ENCODE data around the gene DDX1.

DDX1 gene

GRCh38 chr2:15616850-15617777 lies 25.4 kb downstream of the DDX1 start:
- no peak for TF ChIP-seq CTCF (IDR thresholded peaks at IDR 0.05; ENCODE audit: insufficient read depth, low read depth, low read length, missing control alignments)
- no peak for DNase-seq (ENCODE audit: low read depth)
- H3K4me3 ChIP-seq (ENCODE audit: low read length), result no peak overlapping the region

GRCh38 chr2:15617778-15618448 lies 26.2 kb downstream of the DDX1 start:
- no peak for TF ChIP-seq CTCF (IDR thresholded peaks at IDR 0.05; ENCODE audit: insufficient read depth, low read depth, low read length, missing control alignments)
- no peak overlapping the region for H3K4me3 ChIP-seq (ENCODE audit: low read length)
- DNase-seq (ENCODE audit: low read depth), result no peak

GRCh38 chr2:15618449-15618855 lies 26.8 kb downstream of the DDX1 start:
- H3K4me3 ChIP-seq (ENCODE audit: low read length), result no peak overlapping the region
- TF ChIP-seq CTCF (IDR thresholded peaks at IDR 0.05; ENCODE audit: insufficient read depth, low read depth, low read length, missing control alignments), result no peak
- DNase-seq (ENCODE audit: low read depth), result no peak

- no peak overlapping the region for H3K4me3 ChIP-seq (ENCODE audit: low read length)
- no peak for DNase-seq (ENCODE audit: low read depth)
- no peak for TF ChIP-seq CTCF (IDR thresholded peaks at IDR 0.05; ENCODE audit: insufficient read depth, low read depth, low read length, missing control alignments)
Observed at GRCh38 chr2:15619076-15619475, 27.4 kb downstream of the DDX1 start.

GRCh38 chr2:15619510-15619909 lies 27.8 kb downstream of the DDX1 start:
- no peak for TF ChIP-seq CTCF (IDR thresholded peaks at IDR 0.05; ENCODE audit: insufficient read depth, low read depth, low read length, missing control alignments)
- no peak for DNase-seq (ENCODE audit: low read depth)

GRCh38 chr2:15619938-15620337 lies 28.3 kb downstream of the DDX1 start:
- TF ChIP-seq CTCF (IDR thresholded peaks at IDR 0.05; ENCODE audit: insufficient read depth, low read depth, low read length, missing control alignments), result no peak
- no peak overlapping the region for H3K4me3 ChIP-seq (ENCODE audit: low read length)

More at GRCh38 chr2:15619510-15619909, 27.8 kb downstream of the DDX1 start:
- no peak overlapping the region for H3K4me3 ChIP-seq (ENCODE audit: low read length)

More at GRCh38 chr2:15619938-15620337, 28.3 kb downstream of the DDX1 start:
- DNase-seq (ENCODE audit: low read depth), result no peak

Data from epithelial cell of esophagus (primary cell).